A549 (cell line): ENCODE data around the gene SI. TPM values are rescaled to one million over a fixed set of nuclear protein-coding genes. Genes with fewer than 3 reads are reported as not detected.

Source experiments
- ATAC-seq, 2 experiments: fragments of 200-7000 bp in 1 of 2; fragments of >200 bp in 1 of 2; cut with Nextera tagmentation in 1 of 2; cut with Tn5 transposase in 1 of 2; 3 replicates each; pipeline versions ENCODE4 v1.8.0 to v1.9.1; 2018 to 2020; ENCODE audit warnings: mild to moderate bottlenecking in 1 of 2, moderate library complexity in 1 of 2
- CTCF ChIA-PET: fragments of 300-600 bp; sonication (Branson Sonifier 250); formaldehyde crosslinking; extraction: SDS; loops from one replicate; lab custom pipeline; 2021; ENCODE audit warnings: antibody characterized with exemption, inconsistent platforms; lab: Yijun Ruan, JAX
- POLR2A ChIA-PET: fragments of 350-600 bp; formaldehyde crosslinking; extraction: SDS; loops from one replicate; lab custom pipeline; 2021; ENCODE audit warnings: antibody characterized with exemption, inconsistent platforms; lab: Yijun Ruan, JAX
- DNase-seq, 2 experiments: peaks; one replicate each; pipeline versions ENCODE4 v3.0.0 to v3.0.0-alpha.2; 2011 to 2016; ENCODE audit warnings: low read depth in 1 of 2, low spot score in 1 of 2
- FAIRE-seq: peaks from 2 replicates; lab custom pipeline; 2011; peaks lifted over from hg19 to GRCh38; lab: Jason Lieb, UNC
- H3K27ac ChIP-seq, 2 experiments: fragments of >200 bp; sonication (Bioruptor Twin); formaldehyde crosslinking; 3 replicates each; pipeline ENCODE4 v1.5.1; 2016 to 2017
- H3K4me1 ChIP-seq: fragments of >200 bp; sonication (Bioruptor Twin); formaldehyde crosslinking; 3 replicates; pipeline ENCODE4 v1.6.1; 2016
- H3K4me2 ChIP-seq: fragments of >200 bp; sonication (Bioruptor Twin); formaldehyde crosslinking; 3 replicates; pipeline ENCODE4 v1.6.1; 2016
- H3K4me3 ChIP-seq: fragments of >200 bp; sonication (Bioruptor Twin); formaldehyde crosslinking; 3 replicates; pipeline ENCODE4 v1.5.1; 2016
- H3K9me3 ChIP-seq: fragments of >200 bp; sonication (Bioruptor Twin); formaldehyde crosslinking; 3 replicates; pipeline ENCODE4 v1.6.1; 2016
- BHLHE40 ChIP-seq: IDR thresholded peaks from 2 replicates; pipeline ENCODE4 v1.6.1; 2012; ENCODE audit warnings: low read depth, low read length, inconsistent platforms
- CBX2 ChIP-seq: fragments of 200-600 bp; sonication (generic); IDR thresholded peaks from 2 replicates; pipeline ENCODE4 v1.6.1; 2016; ENCODE audit warnings: low read depth, mild to moderate bottlenecking, borderline replicate concordance
- CBX8 ChIP-seq: fragments of 200-600 bp; sonication (generic); IDR thresholded peaks from 2 replicates; pipeline ENCODE4 v1.6.1; 2016
- CEBPB ChIP-seq, 2 experiments: fragments of >200 bp in 1 of 2; sonication (Bioruptor Twin) in 1 of 2; formaldehyde crosslinking in 1 of 2; IDR thresholded peaks; 2 replicates each; pipeline ENCODE4 v1.6.1; 2012 to 2016
- EHMT2 ChIP-seq: fragments of 200-600 bp; sonication (generic); IDR thresholded peaks from 2 replicates; pipeline ENCODE4 v1.6.1; 2016; ENCODE audit warnings: antibody characterized with exemption, low read depth, mild to moderate bottlenecking, moderate library complexity
- FOXS1 ChIP-seq: fragments of 250-450 bp; sonication (Bioruptor Pico); IDR thresholded peaks from 2 replicates; pipeline ENCODE4 v1.5.0; 2020; ENCODE audit warnings: mild to moderate bottlenecking, moderate library complexity
- HDAC2 ChIP-seq: fragments of 200-600 bp; sonication (generic); IDR thresholded peaks from 2 replicates; pipeline ENCODE4 v1.6.1; 2016
- HEYL ChIP-seq: fragments of 250-450 bp; sonication (Bioruptor Pico); IDR thresholded peaks from 2 replicates; pipeline ENCODE4 v1.8.0; 2021; ENCODE audit warnings: mild to moderate bottlenecking, moderate library complexity
- HOXA7 ChIP-seq: fragments of 250-450 bp; sonication (Bioruptor Pico); IDR thresholded peaks from 2 replicates; pipeline ENCODE4 v1.5.0; 2020; ENCODE audit warnings: mild to moderate bottlenecking, moderate library complexity
- HOXB13 ChIP-seq: fragments of 250-450 bp; sonication (Bioruptor Pico); IDR thresholded peaks from 2 replicates; pipeline ENCODE4 v1.5.0; 2020; ENCODE audit warnings: low read depth, mild to moderate bottlenecking, moderate library complexity
- KDM5A ChIP-seq: fragments of 200-600 bp; sonication (generic); IDR thresholded peaks from 2 replicates; pipeline ENCODE4 v1.6.1; 2016; ENCODE audit warnings: antibody characterized with exemption, mild to moderate bottlenecking
- MAFK ChIP-seq: fragments of 450-650 bp; IDR thresholded peaks from 2 replicates; pipeline ENCODE4 v1.6.1; 2014; ENCODE audit not compliant: partially characterized antibody
- MAZ ChIP-seq: fragments of 150-350 bp; IDR thresholded peaks from 2 replicates; pipeline ENCODE4 v1.6.1; 2014; ENCODE audit warnings: antibody characterized with exemption, low read depth, low read length, borderline replicate concordance
- NPAS2 ChIP-seq: fragments of 250-450 bp; sonication (Bioruptor Pico); IDR thresholded peaks from 2 replicates; pipeline ENCODE4 v1.8.0; 2022; ENCODE audit warnings: mild to moderate bottlenecking, moderate library complexity, borderline replicate concordance
- PHF8 ChIP-seq: fragments of 200-600 bp; sonication (generic); IDR thresholded peaks from 2 replicates; pipeline ENCODE4 v1.6.1; 2016; ENCODE audit warnings: low read depth, mild to moderate bottlenecking, antibody characterized with exemption, moderate library complexity, borderline replicate concordance
- POLR2A ChIP-seq: IDR thresholded peaks from 2 replicates; pipeline ENCODE4 v1.6.1; 2012; ENCODE audit warnings: mild to moderate bottlenecking, low read length
- POLR2AphosphoS2 ChIP-seq: conservative IDR thresholded peaks from 2 replicates; pipeline ENCODE4 v1.6.1; 2012; ENCODE audit warnings: low read length, improper control_type of control experiment, inconsistent platforms
- RAD21 ChIP-seq, 2 experiments: fragments of >200 bp in 1 of 2; sonication (Bioruptor Twin) in 1 of 2; formaldehyde crosslinking in 1 of 2; IDR thresholded peaks in 1 of 2; conservative IDR thresholded peaks in 1 of 2; 2 replicates in 1 of 2; 3 replicates in 1 of 2; pipeline ENCODE4 v1.6.1; 2012 to 2018; ENCODE audit warnings: inconsistent platforms in 1 of 2
- RARB ChIP-seq: fragments of 250-450 bp; sonication (Bioruptor Pico); IDR thresholded peaks from 2 replicates; pipeline ENCODE4 v1.8.0; 2021; ENCODE audit warnings: mild to moderate bottlenecking, moderate library complexity
- RNF2 ChIP-seq: fragments of 200-600 bp; sonication (generic); IDR thresholded peaks from 2 replicates; pipeline ENCODE4 v1.6.1; 2016; ENCODE audit warnings: low read depth, mild to moderate bottlenecking, antibody characterized with exemption, moderate library complexity, borderline replicate concordance
- SREBF2 ChIP-seq: fragments of 450-650 bp; IDR thresholded peaks from 2 replicates; pipeline ENCODE4 v1.6.1; 2014; ENCODE audit warnings: mild to moderate bottlenecking, moderate library complexity
- TP53 ChIP-seq: fragments of 250-450 bp; sonication (Bioruptor Pico); IDR thresholded peaks from 2 replicates; pipeline ENCODE4 v1.5.0; 2021; ENCODE audit warnings: mild to moderate bottlenecking, moderate library complexity
- ZC3H11A ChIP-seq: fragments of 450-650 bp; IDR thresholded peaks from 2 replicates; pipeline ENCODE4 v1.6.1; 2014; ENCODE audit warnings: antibody characterized with exemption, mild to moderate bottlenecking
- ZFP36 ChIP-seq: fragments of 450-650 bp; IDR thresholded peaks from 2 replicates; pipeline ENCODE4 v1.6.1; 2014; ENCODE audit warnings: borderline replicate concordance; ENCODE audit not compliant: partially characterized antibody
- WGBS: methylation state at CpG from one replicate; pipeline ENCODE4 v1.1.6; 2017; ENCODE audit errors: missing lambda C conversion rate; 5-methylcytosine and 5-hydroxymethylcytosine counted together
- polyA plus RNA-seq, 4 experiments: library from polyadenylated mRNA; depleted of rRNA in 3 of 4; stranded (reverse); fragments of >200 nt; fragmentation: RNase III in 1 of 4; extraction: RNeasy Plus Mini Kit Qiagen cat#74134 plus additional on column Dnase treatment in 1 of 4; gene quantifications; 2 replicates in 3 of 4; 3 replicates in 1 of 4; pipeline ENCODE4 v1.2.3, GENCODE V29; 2011 to 2017
- TF ChIP-seq, protein P1 (sequence below): IDR thresholded peaks from 2 replicates; pipeline ENCODE4 v1.6.1; 2012; ENCODE audit warnings: low read depth, borderline replicate concordance
- TF ChIP-seq, protein P2 (sequence below): fragments of 250-450 bp; sonication (Bioruptor Pico); IDR thresholded peaks from 2 replicates; pipeline ENCODE4 v1.5.0; 2020; ENCODE audit warnings: low read depth, mild to moderate bottlenecking, moderate library complexity

The SI gene
- polyA plus RNA-seq, 2 of the 4 experiments (the other 2 are of a cell fraction) = not detected

DNA sequence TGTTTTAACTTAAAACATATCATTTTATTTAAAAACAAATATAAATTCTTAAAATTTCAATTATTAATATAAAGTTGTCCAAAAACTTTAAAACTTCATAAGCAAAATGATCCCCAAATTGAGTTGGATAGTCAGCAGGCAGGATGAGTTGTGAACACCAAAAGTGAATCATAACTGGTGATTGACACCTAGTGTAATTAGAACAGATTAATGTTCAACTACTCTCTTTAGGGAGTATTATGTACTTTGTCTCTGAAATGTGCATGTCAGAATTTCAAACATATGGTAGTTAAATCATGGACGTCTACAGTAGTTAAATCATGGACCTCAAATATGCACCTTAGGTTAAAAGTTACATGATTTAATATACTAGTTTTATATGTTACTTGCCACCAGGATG, 2.9 kb upstream of the SI start:
- no peak overlapping the region for H3K4me3 ChIP-seq
- 8% methylated on average over 1 of the region's 1 CpG for WGBS
- POLR2A ChIA-PET = no interaction called here
- ATAC-seq (no peak), DNase-seq (no peak), FAIRE-seq (no peak)
- no peaks in the 10 kb centered on the region for H3K9me3 ChIP-seq
- CTCF ChIA-PET = no interaction called here
- no peak overlapping the region for H3K27ac ChIP-seq
- no peak overlapping the region for H3K4me2 ChIP-seq
- H3K4me1 ChIP-seq = no peaks in the 10 kb centered on the region
- TF ChIP-seq HDAC2 = no peak
- TF ChIP-seq CBX2 = no peak
- TF ChIP-seq, protein P1, sequence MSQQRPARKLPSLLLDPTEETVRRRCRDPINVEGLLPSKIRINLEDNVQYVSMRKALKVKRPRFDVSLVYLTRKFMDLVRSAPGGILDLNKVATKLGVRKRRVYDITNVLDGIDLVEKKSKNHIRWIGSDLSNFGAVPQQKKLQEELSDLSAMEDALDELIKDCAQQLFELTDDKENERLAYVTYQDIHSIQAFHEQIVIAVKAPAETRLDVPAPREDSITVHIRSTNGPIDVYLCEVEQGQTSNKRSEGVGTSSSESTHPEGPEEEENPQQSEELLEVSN = no peak
- TF ChIP-seq HEYL (CRISPR knock-in tag) = no peak
- TF ChIP-seq CBX8 = no peak
- TF ChIP-seq POLR2A = no peak
- no peak for TF ChIP-seq RNF2
- TF ChIP-seq RARB = no peak
- TF ChIP-seq ZFP36 = no peak
- TF ChIP-seq HOXA7 (CRISPR knock-in tag) = no peak
- no peak for TF ChIP-seq BHLHE40
- TF ChIP-seq TP53 (CRISPR knock-in tag) = no peak
- no peak for TF ChIP-seq NPAS2 (CRISPR knock-in tag)
- TF ChIP-seq SREBF2 = no peak

DNA sequence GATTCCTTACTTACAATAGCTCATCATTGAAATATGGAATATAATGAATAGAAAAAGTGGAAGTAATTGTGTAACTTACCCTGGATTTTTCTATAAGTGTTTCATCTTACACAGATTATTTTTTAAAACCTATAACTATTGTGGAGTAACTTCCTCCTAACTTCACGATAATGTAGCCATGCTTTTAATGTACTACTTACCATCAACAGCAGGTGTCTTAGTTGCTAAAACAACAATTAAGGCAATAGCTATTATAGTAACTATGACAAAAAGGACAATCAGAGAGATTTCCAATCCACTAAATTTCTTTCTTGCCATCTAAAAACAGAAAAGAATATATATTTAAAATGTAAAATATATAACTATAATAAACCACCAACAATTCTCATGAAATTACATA, 2.6 kb downstream of the SI start:
- WGBS = 29% methylated on average over 1 of the region's 1 CpG

DNA sequence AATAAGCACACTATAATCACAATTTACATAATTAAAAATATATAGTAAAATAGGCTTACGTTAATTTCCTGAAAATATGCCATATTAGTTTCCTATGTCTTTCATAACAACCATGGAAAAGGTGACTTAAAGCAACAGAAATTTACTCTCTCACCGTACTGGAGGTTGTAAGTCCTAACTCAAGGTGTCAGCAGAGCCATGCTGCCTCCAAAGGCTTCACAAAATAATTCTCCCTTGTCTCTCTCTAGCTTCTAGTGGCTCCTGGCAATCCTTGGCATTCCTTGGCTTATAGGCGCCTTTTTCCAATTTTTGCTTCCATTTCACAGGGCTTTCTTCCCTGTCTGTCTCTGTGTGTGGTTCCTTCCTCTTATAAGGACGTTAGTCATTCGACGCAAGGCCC, 7.6 kb downstream of the SI start:
- WGBS = 49% methylated on average over 6 of the region's 6 CpGs
- ATAC-seq = no peak

More for the DNA sequence above, 2.6 kb downstream of the SI start:
- TF ChIP-seq HOXA7 (CRISPR knock-in tag) = no peak
- no peak for TF ChIP-seq FOXS1
- no peak for TF ChIP-seq EHMT2
- no peak for TF ChIP-seq POLR2AphosphoS2
- TF ChIP-seq POLR2A = no peak
- no peak for TF ChIP-seq RAD21 (conservative IDR thresholded peaks at IDR 0.05 in 1 of 2, IDR thresholded peaks at IDR 0.05 in 1 of 2)
- TF ChIP-seq TP53 (CRISPR knock-in tag) = no peak
- TF ChIP-seq, protein P1 = no peak
- no peak for TF ChIP-seq PHF8
- no peak for TF ChIP-seq CEBPB (IDR thresholded peaks at IDR 0.05)
- TF ChIP-seq, protein P2, sequence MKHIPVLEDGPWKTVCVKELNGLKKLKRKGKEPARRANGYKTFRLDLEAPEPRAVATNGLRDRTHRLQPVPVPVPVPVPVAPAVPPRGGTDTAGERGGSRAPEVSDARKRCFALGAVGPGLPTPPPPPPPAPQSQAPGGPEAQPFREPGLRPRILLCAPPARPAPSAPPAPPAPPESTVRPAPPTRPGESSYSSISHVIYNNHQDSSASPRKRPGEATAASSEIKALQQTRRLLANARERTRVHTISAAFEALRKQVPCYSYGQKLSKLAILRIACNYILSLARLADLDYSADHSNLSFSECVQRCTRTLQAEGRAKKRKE = no peak
- no peak for TF ChIP-seq HOXB13
- no peak for TF ChIP-seq RNF2
- no peak for TF ChIP-seq MAFK
- TF ChIP-seq KDM5A = no peak
- no peak for TF ChIP-seq RARB
- CTCF ChIA-PET = no interaction called here
- FAIRE-seq (no peak), ATAC-seq (no peak), DNase-seq (no peak)
- POLR2A ChIA-PET = no interaction called here
- Histone ChIP-seq H3K4me1 (no peaks in the 10 kb centered on the region), H3K27ac (no peak overlapping the region), H3K9me3 (no peaks in the 10 kb centered on the region), H3K4me2 (no peak overlapping the region), H3K4me3 (no peak overlapping the region)

More for the DNA sequence above, 7.6 kb downstream of the SI start:
- Histone ChIP-seq H3K9me3 (no peaks in the 10 kb centered on the region), H3K4me1 (no peaks in the 10 kb centered on the region), H3K4me3 (no peak overlapping the region), H3K4me2 (no peak overlapping the region), H3K27ac (no peak overlapping the region)
- TF ChIP-seq ZFP36 = no peak
- TF ChIP-seq ZC3H11A = no peak
- TF ChIP-seq MAZ = no peak
- FAIRE-seq = no peak
- DNase-seq = peak in 1 of 2 experiments; percentile 2
- ChIA-PET CTCF (no interaction called here), POLR2A (no interaction called here)
